OCI-LY7 (cell line): ENCODE data around the gene POLR2F. TPM values are rescaled to one million over a fixed set of nuclear protein-coding genes. Genes with fewer than 3 reads are reported as not detected.

Experiments
- BruUV-seq: library from RNA; stranded (reverse); fragments of 400-500 nt; replicated peaks from 2 replicates; lab custom pipeline; 2021; lab: Mats Ljungman, UMichigan
- CTCF ChIA-PET: fragments of 300-600 bp; sonication (Branson Sonifier 250); formaldehyde crosslinking; loops from one replicate; lab custom pipeline; 2022; ENCODE audit warnings: antibody characterized with exemption; ENCODE audit not compliant: unreplicated experiment; lab: Charles Lee
- POLR2A ChIA-PET: fragments of 300-600 bp; sonication (Branson Sonifier 250); formaldehyde crosslinking; loops from one replicate; lab custom pipeline; 2022; ENCODE audit warnings: antibody characterized with exemption; lab: Charles Lee
- DNase-seq: peaks from one replicate; pipeline ENCODE4 v3.0.0-alpha.2; 2015; ENCODE audit warnings: low spot score
- H2AFZ ChIP-seq: fragments of 200-600 bp; sonication (generic), shearing (Covaris generic); 2 replicates; pipeline ENCODE4 v1.6.1; 2014; ENCODE audit warnings: mild to moderate bottlenecking, antibody characterized with exemption, low read length, moderate library complexity
- H3K27ac ChIP-seq: fragments of 200-600 bp; sonication (generic); 2 replicates; pipeline ENCODE4 v1.5.1; 2014; ENCODE audit warnings: mixed run types, low read depth, mild to moderate bottlenecking, moderate library complexity, low read length, inconsistent platforms; ENCODE audit not compliant: poor library complexity, severe bottlenecking
- H3K36me3 ChIP-seq: fragments of 200-600 bp; sonication (generic); 2 replicates; pipeline ENCODE4 v1.6.1; 2014; ENCODE audit warnings: mild to moderate bottlenecking, antibody characterized with exemption, low read length, moderate library complexity, mixed read lengths; ENCODE audit not compliant: insufficient read depth
- H3K4me1 ChIP-seq: fragments of 200-600 bp; sonication (generic); 2 replicates; pipeline ENCODE4 v1.5.1; 2014; ENCODE audit warnings: mild to moderate bottlenecking, low read length; ENCODE audit not compliant: insufficient read depth, poor library complexity, severe bottlenecking
- H3K4me2 ChIP-seq: fragments of 200-600 bp; sonication (generic); 2 replicates; pipeline ENCODE4 v1.6.1; 2014; ENCODE audit warnings: mild to moderate bottlenecking, low read length
- H3K4me3 ChIP-seq: fragments of 200-600 bp; sonication (generic); 2 replicates; pipeline ENCODE4 v1.5.1; 2014; ENCODE audit warnings: mild to moderate bottlenecking, low read depth, low read length; ENCODE audit not compliant: poor library complexity, severe bottlenecking
- H3K79me2 ChIP-seq: fragments of 200-600 bp; sonication (generic); 2 replicates; pipeline ENCODE4 v1.6.1; 2016; ENCODE audit warnings: low read depth, mild to moderate bottlenecking, low read length, moderate library complexity, mixed read lengths; ENCODE audit not compliant: insufficient read depth
- H3K9me2 ChIP-seq: fragments of 200-600 bp; sonication (generic); 2 replicates; pipeline ENCODE4 v1.6.1; 2016; ENCODE audit warnings: mild to moderate bottlenecking, low read length, mixed read lengths; ENCODE audit not compliant: insufficient read depth
- H3K9me3 ChIP-seq: fragments of 200-600 bp; sonication (generic); 2 replicates; pipeline ENCODE4 v1.6.1; 2014; ENCODE audit warnings: mild to moderate bottlenecking, mixed run types, low read length, mixed read lengths
- H4K20me1 ChIP-seq: fragments of 200-600 bp; sonication (generic); 2 replicates; pipeline ENCODE4 v1.6.1; 2014; ENCODE audit warnings: mild to moderate bottlenecking, antibody characterized with exemption, low read length, moderate library complexity, mixed read lengths; ENCODE audit not compliant: insufficient read depth
- CTCF ChIP-seq: fragments of 200-600 bp; sonication (generic); conservative IDR thresholded peaks from 2 replicates; pipeline ENCODE4 v1.5.1; 2014; ENCODE audit warnings: mild to moderate bottlenecking, antibody characterized with exemption, low read length, moderate library complexity, mixed read lengths
- EZH2phosphoT487 ChIP-seq: fragments of 200-600 bp; sonication (generic); IDR thresholded peaks from 2 replicates; pipeline ENCODE4 v1.6.1; 2018; ENCODE audit warnings: low read depth, borderline replicate concordance, mild to moderate bottlenecking, mixed run types, antibody characterized with exemption, low read length, moderate library complexity, mixed read lengths
- intact Hi-C: fragments of 100-400 bp; cut with micrococcal nuclease; formaldehyde crosslinking; loops from one replicate; pipeline ENCODE4 v1.10.0; 2022; ENCODE audit not compliant: unreplicated experiment
- total RNA-seq, 2 experiments: library from RNA; depleted of rRNA in 1 of 2; stranded (reverse); fragments of >200 nt in 1 of 2; shearing (Covaris generic) in 1 of 2; gene quantifications; 2 replicates each; pipeline ENCODE4 v1.2.3, GENCODE V29; 2014 to 2022

Gene POLR2F
- total RNA-seq, 2 experiments from 2014 or later, result 71.2 to 85.9 TPM

- BruUV-seq, result no TSS peak
- H3K9me3 ChIP-seq, result no peaks in the 10 kb centered on the region
- H3K4me2 ChIP-seq, result peak overlapping the region; percentile 27; the same call in 1 of the 2 replicates
- peaks cover 32% of the 10 kb centered on the region for H3K4me1 ChIP-seq
- no peak for DNase-seq
- H2AFZ ChIP-seq, result no peak overlapping the region
- no peak overlapping the region for H3K4me3 ChIP-seq
- peaks cover 1% of the 10 kb centered on the region; the same call in 1 of the 2 replicates for H3K36me3 ChIP-seq
- TF ChIP-seq EZH2phosphoT487 (no peak), CTCF (peak; percentile 35; the same call in 1 of the 2 replicates)
- intact Hi-C loops, result no loop called here
- no peaks in the 10 kb centered on the region for H4K20me1 ChIP-seq
- no peaks in the 10 kb centered on the region for H3K79me2 ChIP-seq
- H3K27ac ChIP-seq, result peak overlapping the region; percentile 19
- ChIA-PET POLR2A (no interaction called here), CTCF (no interaction called here)
- no peaks in the 10 kb centered on the region for H3K9me2 ChIP-seq
These were observed 22.5 kb upstream of the POLR2F start for GRCh38 chr22:37930952-37931440.

- POLR2A ChIA-PET, result no interaction called here
- no peaks in the 10 kb centered on the region for H4K20me1 ChIP-seq
- BruUV-seq, result no TSS peak
These were observed 21.6 kb upstream of the POLR2F start for GRCh38 chr22:37931893-37932389.

More at GRCh38 chr22:37931893-37932389, 21.6 kb upstream of the POLR2F start:
- TF ChIP-seq CTCF, result no peak
- TF ChIP-seq EZH2phosphoT487, result no peak
- Histone ChIP-seq H3K9me2 (no peaks in the 10 kb centered on the region), H3K79me2 (no peaks in the 10 kb centered on the region), H3K4me2 (peak overlapping the region; percentile 27; the same call in 1 of the 2 replicates), H3K4me1 (peaks cover 32% of the 10 kb centered on the region), H2AFZ (no peak overlapping the region), H3K27ac (peak overlapping the region; percentile 19), H3K4me3 (no peak overlapping the region), H3K9me3 (no peaks in the 10 kb centered on the region), H3K36me3 (peaks cover 1% of the 10 kb centered on the region; the same call in 1 of the 2 replicates)
- DNase-seq, result peak; percentile 48
- CTCF ChIA-PET, result no interaction called here
- intact Hi-C loops, result no loop called here
